ENCODE data around the gene POLDIP3.

GRCh38 chr22:42596863-42597530 is 17.7 kb downstream of the POLDIP3 start:
- no peak for TF ChIP-seq POLR2A (IDR thresholded peaks at IDR 0.05)
- no peak for TF ChIP-seq POLR2AphosphoS5 (IDR thresholded peaks at IDR 0.05)
- TF ChIP-seq, protein P1, sequence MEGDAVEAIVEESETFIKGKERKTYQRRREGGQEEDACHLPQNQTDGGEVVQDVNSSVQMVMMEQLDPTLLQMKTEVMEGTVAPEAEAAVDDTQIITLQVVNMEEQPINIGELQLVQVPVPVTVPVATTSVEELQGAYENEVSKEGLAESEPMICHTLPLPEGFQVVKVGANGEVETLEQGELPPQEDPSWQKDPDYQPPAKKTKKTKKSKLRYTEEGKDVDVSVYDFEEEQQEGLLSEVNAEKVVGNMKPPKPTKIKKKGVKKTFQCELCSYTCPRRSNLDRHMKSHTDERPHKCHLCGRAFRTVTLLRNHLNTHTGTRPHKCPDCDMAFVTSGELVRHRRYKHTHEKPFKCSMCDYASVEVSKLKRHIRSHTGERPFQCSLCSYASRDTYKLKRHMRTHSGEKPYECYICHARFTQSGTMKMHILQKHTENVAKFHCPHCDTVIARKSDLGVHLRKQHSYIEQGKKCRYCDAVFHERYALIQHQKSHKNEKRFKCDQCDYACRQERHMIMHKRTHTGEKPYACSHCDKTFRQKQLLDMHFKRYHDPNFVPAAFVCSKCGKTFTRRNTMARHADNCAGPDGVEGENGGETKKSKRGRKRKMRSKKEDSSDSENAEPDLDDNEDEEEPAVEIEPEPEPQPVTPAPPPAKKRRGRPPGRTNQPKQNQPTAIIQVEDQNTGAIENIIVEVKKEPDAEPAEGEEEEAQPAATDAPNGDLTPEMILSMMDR (IDR thresholded peaks at IDR 0.05), result no peak
- TF ChIP-seq EP300 (IDR thresholded peaks at IDR 0.05), result no peak
